ENCODE data around the gene GRHL1.
"Not testable (repeated sequence)": the region's sequence is repeated elsewhere in the genome, so short reads cannot be mapped to it uniquely, and the experiment has no call there.

Gene GRHL1

DNA sequence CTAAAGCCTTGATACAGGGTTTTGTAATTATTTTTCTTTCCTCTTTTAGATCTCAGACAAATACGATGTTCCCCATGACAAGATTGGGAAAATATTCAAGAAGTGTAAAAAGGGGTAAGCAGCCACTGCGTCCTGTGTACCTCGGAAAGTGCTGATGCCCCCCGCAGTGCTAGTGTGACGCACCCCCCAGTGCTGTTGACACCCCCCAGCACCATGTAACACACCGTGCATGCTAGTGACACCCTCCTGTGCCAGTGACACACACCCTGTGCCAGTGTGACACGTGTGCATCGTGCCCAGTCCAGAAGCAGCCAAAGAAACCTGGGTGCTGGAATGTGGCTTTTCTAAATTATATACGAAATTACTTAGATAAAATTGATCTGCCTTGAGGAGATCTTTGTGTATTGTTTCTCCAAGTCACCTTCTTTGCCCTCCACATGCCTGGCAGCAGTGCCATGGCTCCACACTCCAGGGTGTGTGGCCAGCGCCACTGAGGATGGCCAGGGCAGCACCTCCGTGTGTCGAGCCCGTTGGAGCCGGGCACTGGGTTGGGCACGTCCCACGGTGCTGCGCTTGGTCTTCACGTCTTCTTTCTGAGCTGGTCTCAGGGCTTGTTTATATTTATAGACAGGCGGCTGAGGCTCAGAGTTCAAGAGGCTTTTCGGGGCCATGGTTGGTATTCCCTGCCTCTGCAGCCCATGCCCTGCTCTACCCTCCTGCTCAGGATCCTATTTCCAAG lies 47.6 kb downstream of the GRHL1 start:
- DNase-seq: no peak

GRCh38 chr2:9999693-10000092 lies 48.2 kb downstream of the GRHL1 start:
- no peak for DNase-seq

GRCh38 chr2:10000541-10000940 lies 49.0 kb downstream of the GRHL1 start:
- DNase-seq: no peak

DNA sequence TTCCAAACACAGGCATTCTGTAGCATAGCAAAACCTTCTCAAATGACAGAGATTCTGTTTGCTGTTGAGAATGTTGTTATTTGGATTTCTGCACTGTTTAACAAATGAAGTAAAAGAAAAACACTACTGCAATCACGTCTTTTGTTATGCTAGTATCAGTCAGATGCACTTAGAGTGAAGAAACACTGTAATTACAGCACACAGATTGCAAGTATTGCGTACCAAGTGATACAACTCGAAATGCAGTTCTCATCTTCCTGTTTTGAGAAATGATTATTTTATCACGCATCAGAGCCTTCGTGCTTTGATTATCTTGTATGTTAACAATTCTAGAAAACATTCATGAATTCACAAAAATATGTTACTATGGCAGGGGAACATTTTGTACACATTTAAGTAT lies 50.1 kb downstream of the GRHL1 start:
- DNase-seq: no peak

GRCh38 chr2:10002109-10002508 lies 50.6 kb downstream of the GRHL1 start:
- DNase-seq: peak; percentile 16

DNA sequence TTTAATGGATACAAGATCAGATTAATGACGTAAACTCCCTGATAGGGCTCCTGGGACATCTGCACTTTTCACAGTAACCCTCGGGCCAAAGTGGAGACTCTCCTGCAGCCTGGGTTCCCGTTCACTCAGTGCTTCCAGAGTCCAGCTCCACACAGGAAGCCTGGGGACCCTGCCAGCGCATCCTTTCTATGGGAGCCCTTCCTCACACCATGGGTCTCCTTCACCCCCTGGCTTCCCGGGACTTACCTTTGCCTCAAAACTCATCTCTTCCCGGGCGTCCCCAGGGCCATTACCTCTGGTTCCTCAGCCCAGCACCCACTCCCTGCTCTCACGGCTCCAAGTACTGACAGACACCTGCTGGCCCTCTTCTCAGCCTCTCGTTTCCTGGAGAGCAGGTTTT lies 51.2 kb downstream of the GRHL1 start:
- DNase-seq: no peak

- DNase-seq: no peak
Observed at GRCh38 chr2:10003206-10004125, 52.0 kb downstream of the GRHL1 start.

GRCh38 chr2:10004401-10004800 lies 52.9 kb downstream of the GRHL1 start:
- no peak for DNase-seq

DNA sequence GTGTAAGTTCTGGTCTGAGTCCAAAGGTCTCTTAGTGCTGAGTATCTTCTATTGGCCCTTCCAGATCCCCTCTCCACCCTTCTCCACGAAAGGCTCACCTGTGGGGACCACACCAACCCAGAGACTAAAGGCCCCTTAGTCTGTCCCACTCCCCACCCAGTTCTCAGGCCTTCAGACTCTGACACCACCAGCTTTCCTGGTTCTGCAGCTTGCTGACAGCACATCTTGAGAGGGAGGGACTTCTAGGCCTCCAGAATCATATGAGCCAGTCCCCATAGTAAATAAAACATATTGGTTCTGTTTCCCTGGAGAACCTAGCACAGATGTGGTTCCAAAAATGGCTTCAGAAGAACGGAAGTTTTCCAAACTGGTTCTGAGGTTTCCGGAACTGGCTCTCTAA lies 53.3 kb downstream of the GRHL1 start:
- no peak for DNase-seq

GRCh38 chr2:10005461-10006235 lies 54.2 kb downstream of the GRHL1 start:
- DNase-seq: no peak

DNA sequence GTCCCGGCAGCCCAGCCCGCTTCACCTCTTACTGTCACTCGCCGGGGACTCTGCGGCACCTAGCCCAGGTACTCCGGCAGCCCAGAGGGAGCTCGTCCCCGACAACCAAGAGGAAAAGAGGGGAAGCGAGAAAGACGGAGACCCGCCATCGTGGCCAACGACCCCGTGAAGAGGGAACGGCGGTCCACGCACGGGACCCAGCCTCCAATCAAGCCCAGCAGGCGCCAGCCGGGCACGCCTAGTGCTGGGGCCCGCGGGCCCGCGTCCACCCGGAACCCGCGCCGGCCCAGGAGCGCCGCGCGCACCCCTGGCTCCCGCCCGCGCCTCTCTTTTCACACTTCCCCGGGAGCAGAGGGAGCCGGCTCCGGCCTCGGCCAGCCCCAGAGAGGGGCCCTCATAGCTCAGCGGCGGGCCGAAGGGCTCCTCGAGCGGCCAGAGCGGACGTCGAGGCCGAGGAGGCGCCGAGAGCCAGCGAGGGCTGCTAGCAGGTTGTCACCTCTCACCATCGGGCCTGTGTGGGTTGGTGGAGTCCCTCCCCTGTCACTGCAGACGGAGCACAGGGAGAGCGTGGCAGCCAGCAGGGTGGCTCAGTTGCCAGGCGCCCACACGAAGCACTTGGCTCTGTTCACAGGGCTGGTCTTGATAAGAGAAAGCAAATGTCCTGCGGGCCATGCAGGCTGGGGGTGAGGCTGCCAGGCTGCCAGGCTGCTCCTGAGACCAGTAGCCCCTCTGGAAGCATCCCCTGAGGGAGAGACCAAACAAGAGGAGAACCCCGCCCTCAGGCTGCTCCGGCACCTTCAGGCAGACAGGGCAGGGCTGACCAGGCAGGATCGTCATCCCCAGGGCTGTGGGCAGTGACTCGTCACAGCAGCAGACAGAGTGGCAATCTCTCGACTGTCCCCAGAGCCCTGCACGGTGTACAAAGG lies 55.0 kb downstream of the GRHL1 start:
- no peak for DNase-seq

GRCh38 chr2:10007435-10007834 lies 55.9 kb downstream of the GRHL1 start:
- no peak for DNase-seq

DNA sequence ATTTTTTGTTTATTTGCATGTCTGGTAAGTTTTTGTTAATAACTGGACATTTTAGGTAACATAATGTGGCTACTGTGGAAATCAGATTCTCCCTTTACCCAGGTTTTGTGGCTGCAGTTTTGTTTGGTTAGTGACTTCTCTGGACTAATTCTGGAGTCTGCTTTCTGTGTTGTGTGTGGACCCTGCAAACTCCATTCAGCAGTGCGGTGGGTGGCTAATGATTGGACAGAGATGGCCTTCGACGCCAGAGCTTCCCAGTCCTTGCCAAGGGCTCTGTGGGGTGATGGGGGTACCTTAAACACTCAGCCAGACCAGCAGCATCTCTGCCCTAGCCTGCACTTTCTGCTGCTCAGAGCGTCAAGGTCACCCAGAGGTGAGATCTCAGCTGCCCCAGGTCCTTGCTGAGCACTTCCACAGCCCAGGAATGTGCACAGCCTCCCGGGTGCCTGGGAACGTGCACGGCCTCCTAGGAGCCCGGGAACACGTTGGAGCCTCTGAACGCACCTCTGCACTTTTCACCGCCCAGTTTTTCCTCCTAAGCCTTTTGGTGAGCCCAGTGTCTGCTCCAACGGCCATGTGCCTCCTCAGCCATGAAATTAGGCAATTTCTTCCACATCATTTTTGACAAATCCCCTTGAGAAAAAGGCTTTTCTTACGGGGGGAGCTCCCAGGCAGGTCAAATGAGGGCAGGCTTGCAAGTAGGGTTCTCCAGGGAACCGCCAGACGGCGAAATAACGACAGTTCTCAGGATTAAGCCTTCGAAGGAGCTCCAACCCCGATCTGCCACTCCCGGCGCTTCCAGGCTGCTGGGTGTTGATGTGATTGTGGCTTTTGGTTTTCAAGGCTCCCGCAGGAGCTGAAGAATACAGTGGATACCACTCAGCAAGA lies 56.7 kb downstream of the GRHL1 start:
- DNase-seq: peak; percentile 78

DNA sequence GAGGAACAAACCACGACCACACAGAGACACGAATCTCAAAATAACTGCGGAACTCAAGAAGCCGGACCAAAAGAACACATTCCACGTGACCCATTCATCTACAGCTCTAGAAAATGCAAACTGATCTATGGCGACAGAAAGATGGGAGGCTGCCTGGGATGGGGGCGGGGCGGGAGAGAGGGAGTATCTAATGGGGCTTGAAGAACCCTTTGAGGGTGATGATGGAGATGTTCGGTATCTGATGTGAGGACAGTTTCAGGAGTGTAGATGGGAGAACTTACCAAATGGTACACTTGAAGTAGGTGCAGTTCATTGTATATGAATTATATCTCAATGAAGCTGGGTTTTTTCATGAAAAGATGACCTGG lies 57.3 kb downstream of the GRHL1 start:
- no peak for DNase-seq

DNA sequence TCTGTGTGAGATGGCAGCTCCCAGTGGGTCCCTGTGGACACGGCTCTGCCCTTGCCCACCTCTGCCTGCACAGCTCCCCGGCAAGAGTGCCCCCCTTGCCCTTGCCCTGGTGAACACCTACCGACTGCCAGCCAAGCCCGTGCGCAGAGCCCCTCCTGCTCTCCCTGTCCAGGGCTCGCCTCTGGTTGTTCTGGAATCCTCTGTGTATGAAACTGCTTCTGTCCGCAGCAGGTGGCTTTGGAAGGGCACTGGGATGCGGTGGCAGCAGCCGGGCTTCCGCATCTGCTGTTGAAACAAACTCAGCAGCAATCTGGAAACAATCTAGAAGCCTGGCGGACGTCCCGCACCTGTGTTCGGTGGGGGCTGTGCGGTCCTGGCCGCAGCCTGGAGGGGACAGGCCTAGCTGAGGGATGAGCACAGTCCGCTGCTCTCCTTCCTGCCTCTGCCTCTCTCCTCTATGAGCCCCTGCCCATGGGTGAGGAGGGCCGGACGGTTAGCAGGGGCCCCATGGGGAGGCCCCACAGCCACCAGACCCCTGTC lies 57.8 kb downstream of the GRHL1 start:
- no peak for DNase-seq

DNA sequence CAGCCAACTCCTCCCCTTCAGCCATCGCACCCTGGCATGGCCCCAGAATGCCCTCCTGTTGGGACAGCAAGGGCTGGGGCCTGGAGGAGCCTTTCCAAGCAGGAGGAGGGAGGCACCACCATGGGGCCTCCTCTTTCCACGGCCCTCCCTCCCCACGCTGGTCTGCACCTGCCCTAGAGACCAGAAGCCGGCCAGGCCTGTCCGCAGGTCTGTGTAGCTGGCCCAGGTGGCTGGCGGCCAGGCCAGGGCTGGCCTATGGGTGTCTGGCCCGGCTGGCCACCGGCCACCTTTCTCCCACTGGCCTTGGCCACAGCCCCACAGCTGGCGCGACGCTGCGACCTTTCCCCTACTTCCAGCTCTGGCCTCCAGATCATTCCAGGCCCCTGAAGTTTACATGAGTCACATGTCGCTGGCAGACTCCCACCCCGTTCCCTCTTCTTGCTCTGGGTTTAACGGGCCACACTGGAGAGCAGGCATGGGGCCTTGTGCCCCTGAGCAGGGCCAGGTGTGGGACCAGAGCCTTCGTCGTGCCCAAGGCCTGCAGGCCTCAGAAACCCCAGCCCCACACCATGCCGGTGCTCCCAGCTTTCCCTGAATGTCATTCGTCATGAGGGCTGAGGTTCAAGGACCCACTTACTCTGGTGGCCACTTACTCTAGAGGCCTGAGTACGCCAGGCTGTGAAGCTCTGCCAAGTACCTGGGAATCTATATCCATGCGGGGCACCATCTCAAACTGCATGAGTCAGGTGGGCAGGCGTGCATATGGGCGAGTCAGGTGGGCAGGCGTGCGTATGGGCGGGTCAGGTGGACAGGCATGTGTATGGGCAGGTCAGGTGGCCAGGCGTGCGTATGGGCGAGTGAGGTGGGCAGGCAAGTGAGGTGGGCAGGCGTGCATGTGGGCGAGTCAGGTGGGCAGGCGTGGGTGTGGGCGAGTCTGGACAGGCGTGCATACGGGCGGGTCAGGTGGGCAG lies 58.6 kb downstream of the GRHL1 start:
- DNase-seq: no peak

DNA sequence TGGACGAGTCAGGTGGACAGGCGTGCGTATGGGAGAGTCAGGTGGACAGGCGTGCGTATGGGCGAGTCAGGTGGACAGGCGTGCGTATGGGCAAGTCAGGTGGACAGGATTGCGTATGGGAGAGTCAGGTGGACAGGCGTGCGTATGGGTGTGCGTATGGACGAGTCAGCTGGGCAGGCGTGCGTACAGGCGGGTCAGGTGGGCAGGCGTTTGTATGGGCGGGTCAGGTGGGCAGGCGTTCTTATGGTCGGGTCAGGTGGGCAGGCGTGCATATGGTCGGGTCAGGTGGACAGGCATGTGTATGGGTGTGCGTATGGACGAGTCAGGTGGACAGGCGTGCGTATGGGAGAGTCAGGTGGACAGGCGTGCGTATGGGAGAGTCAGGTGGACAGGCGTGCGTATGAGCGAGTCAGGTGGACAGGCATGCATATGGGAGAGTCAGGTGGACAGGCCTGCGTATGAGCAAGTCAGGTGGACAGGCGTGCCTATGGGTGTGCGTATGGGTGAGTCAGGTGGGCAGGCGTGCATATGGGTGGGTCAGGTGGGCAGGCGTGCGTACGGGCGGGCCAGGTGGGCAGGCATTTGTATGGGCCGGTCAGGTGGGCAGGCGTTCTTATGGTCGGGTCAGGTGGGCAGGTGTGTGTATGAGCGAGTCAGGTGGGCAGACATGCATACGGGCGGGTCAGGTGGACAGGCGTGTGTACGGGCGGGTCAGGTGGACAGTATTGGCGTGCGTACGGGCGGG lies 59.5 kb downstream of the GRHL1 start:
- not testable (repeated sequence) for DNase-seq

DNA sequence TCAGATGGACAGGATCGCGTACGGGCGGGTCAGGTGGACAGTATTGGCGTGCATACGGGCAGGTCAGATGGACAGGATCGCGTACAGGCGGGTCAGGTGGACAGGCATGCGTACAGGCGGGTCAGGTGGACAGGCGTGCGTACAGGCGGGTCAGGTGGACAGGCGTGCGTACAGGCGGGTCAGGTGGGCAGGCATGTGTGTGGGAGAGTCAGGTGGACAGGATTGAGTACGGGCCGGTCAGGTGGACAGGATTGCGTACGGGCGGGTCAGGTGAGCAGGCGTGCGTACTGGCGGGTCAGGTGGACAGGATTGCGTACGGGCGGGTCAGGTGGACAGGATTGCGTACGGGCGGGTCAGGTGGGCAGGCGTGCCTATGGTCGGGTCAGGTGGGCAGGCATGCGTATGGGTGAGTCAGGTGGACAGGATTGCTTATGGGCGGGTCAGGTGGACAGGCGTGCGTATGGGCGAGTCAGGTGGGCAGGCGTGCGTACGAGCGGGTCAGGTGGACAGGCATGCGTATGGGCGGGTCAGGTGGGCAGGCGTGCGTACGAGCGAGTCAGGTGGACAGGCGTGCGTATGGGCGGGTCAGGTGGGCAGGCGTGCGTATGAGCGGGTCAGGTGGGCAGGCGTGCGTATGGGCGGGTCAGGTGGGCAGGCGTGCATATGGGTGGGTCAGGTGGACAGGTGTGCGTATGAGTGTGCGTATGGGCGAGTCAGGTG lies 60.3 kb downstream of the GRHL1 start:
- DNase-seq: not testable (repeated sequence)

Data from MV-4-11 (cell line).